Ovary (tissue), 3 donors: ENCODE results near the gene GLG1.

Source experiments
- POLR2A ChIP-seq: fragments of 450-650 bp; IDR thresholded peaks from one replicate; pipeline ENCODE4 v1.6.1; 2017; ENCODE audit warnings: antibody characterized with exemption, mild to moderate bottlenecking, moderate library complexity
- TF ChIP-seq, protein P1 (sequence below), 3 donors: fragments of 450-650 bp in 2 of 3; fragments of 200-600 bp in 1 of 3; IDR thresholded peaks; one replicate each; pipeline versions ENCODE4 v1.5.1 to v1.8.0; 2016 to 2022; ENCODE audit warnings: antibody characterized with exemption in 3 of 3, mild to moderate bottlenecking in 1 of 3
- donor health status: DM: no; HTN: no; CAD: no.

DNA sequence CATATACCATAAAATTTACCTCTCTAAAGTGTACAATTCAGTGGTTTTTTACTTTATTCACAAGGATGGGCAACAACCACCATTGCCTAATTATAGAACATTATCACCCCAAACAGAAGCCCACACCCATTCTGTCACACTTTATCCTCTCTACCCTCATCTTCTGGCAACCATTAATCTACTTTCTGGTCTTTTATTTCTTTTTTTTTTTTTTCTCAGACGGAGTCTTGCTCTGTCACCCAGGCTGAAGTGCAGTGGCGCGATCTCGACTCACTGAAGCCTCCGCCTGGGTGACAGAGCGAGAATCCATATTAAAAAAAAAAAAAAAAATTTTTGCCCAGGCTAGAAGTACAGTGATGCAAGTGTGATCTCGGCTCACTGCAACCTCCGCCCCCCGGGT is 95.0 kb downstream of the GLG1 start:
- TF ChIP-seq, protein P1, sequence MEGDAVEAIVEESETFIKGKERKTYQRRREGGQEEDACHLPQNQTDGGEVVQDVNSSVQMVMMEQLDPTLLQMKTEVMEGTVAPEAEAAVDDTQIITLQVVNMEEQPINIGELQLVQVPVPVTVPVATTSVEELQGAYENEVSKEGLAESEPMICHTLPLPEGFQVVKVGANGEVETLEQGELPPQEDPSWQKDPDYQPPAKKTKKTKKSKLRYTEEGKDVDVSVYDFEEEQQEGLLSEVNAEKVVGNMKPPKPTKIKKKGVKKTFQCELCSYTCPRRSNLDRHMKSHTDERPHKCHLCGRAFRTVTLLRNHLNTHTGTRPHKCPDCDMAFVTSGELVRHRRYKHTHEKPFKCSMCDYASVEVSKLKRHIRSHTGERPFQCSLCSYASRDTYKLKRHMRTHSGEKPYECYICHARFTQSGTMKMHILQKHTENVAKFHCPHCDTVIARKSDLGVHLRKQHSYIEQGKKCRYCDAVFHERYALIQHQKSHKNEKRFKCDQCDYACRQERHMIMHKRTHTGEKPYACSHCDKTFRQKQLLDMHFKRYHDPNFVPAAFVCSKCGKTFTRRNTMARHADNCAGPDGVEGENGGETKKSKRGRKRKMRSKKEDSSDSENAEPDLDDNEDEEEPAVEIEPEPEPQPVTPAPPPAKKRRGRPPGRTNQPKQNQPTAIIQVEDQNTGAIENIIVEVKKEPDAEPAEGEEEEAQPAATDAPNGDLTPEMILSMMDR (IDR thresholded peaks at IDR 0.05), result no peak
- no peak for TF ChIP-seq POLR2A
